Uterus (tissue), 2 donors: ENCODE data around the gene GRID2.

Source experiments
- CTCF ChIP-seq, 4 experiments: fragments of 200-600 bp in 2 of 4; fragments of 450-650 bp in 2 of 4; sonication (generic) in 2 of 4; IDR thresholded peaks; one replicate each; pipeline ENCODE4 v1.5.1; 2016 to 2019; ENCODE audit warnings: antibody characterized with exemption in 4 of 4, mild to moderate bottlenecking in 2 of 4, moderate library complexity in 1 of 4
- POLR2A ChIP-seq, 2 donors: fragments of 450-650 bp; IDR thresholded peaks; one replicate each; pipeline ENCODE4 v1.6.1; 2016; ENCODE audit warnings: antibody characterized with exemption in 2 of 2, mild to moderate bottlenecking in 1 of 2, moderate library complexity in 1 of 2

DNA sequence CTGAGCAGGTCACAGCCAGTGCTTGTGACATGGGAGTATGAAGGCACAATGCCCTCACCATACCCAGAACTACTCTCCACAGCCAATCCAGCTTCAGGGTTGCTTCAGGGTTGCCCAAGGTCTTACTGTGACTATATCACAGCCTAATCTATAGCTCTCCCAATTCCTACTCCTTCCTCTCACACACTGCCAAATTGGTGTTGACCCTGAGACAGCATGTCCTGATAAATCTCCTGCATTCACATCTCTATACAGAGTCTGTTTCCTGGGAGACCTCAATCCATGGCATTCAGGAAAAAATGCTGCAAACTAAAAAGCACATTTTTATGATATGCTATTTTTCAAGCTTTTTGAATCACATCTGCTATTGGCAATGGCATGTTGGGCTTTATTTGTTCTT is 456.7 kb downstream of the GRID2 start:
- TF ChIP-seq CTCF (IDR thresholded peaks at IDR 0.05) (no peak), POLR2A (IDR thresholded peaks at IDR 0.05) (no peak)
